ENCODE results near the gene ST3GAL3.

Gene ST3GAL3

GRCh38 chr1:43930949-43931275 lies 223.6 kb downstream of the ST3GAL3 start:
- H3K27ac ChIP-seq (ENCODE audit: extremely low read depth, low read depth, low read length), result no peak overlapping the region
- ChIA-PET POLR2A (interaction anchor here (0.5 to 0.6 kb wide), 3 partner anchors 39 to 672 kb away, joined by 3 to 5 read pairs (median 4); partner anchors contain the start of gene DPH2), CTCF (interaction anchor here (0.6 to 12.4 kb wide), 9 partner anchors 10 to 167 kb away, joined by 3 to 555 read pairs (median 5); no protein-coding TSS in a partner anchor)

GRCh38 chr1:43931711-43932660 lies 224.7 kb downstream of the ST3GAL3 start:
- CTCF ChIA-PET, result interaction anchor here (0.6 to 12.4 kb wide), 8 partner anchors 9 to 422 kb away, joined by 3 to 555 read pairs (median 4); partner anchors contain the start of gene IPO13
- Histone ChIP-seq H3K36me3 (ENCODE audit: control insufficient read depth in 2 of 2, insufficient read depth in 1 of 2, low read length in 2 of 2) (peaks cover 0 to 2% of the 10 kb centered on the region in 2 experiments; a peak in 1 of 3 replicates), H3K4me3 (ENCODE audit: low read depth, low read length) (no peak overlapping the region), H3K4me1 (ENCODE audit: control insufficient read depth, insufficient read depth, low read length) (peaks cover 3% of the 10 kb centered on the region; the same call in 1 of the 2 replicates), H3K27ac (ENCODE audit: extremely low read depth, low read depth, low read length) (no peak overlapping the region), H3K9me3 (ENCODE audit: control insufficient read depth, insufficient read depth, low read depth, low read length) (no peaks in the 10 kb centered on the region)
- POLR2A ChIA-PET, result interaction anchor here (1.2 kb wide), 1 partner anchor 15 kb away, joined by 3 read pairs; the partner anchor contains the start of gene IPO13
- TF ChIP-seq ZSCAN5A (tag by site-specific recombination; IDR thresholded peaks at IDR 0.05) (no peak), ZNF2 (tag by site-specific recombination; IDR thresholded peaks at IDR 0.05) (no peak), ZFHX2 (tag by site-specific recombination; conservative IDR thresholded peaks at IDR 0.05) (peak; percentile 11; the same call in 1 of the 2 replicates), ZIC2 (tag by site-specific recombination; IDR thresholded peaks at IDR 0.05) (peak; percentile 40), ZNF449 (tag by site-specific recombination; IDR thresholded peaks at IDR 0.05) (no peak)

More at GRCh38 chr1:43930949-43931275, 223.6 kb downstream of the ST3GAL3 start:
- no peaks in the 10 kb centered on the region for H3K9me3 ChIP-seq (ENCODE audit: control insufficient read depth, insufficient read depth, low read depth, low read length)
- peaks cover 3% of the 10 kb centered on the region; the same call in 1 of the 2 replicates for H3K4me1 ChIP-seq (ENCODE audit: control insufficient read depth, insufficient read depth, low read length)
- H3K36me3 ChIP-seq (ENCODE audit: control insufficient read depth in 2 of 2, insufficient read depth in 1 of 2, low read length in 2 of 2), result no peaks in the 10 kb centered on the region
- no peak overlapping the region for H3K4me3 ChIP-seq (ENCODE audit: low read depth, low read length)
- TF ChIP-seq ZNF341 (tag by site-specific recombination; IDR thresholded peaks at IDR 0.05; ENCODE audit: low read depth), result peak; percentile 52; the same call in 1 of the 2 replicates
- no peak for TF ChIP-seq ZNF837 (tag by site-specific recombination; IDR thresholded peaks at IDR 0.05)

GRCh38 chr1:43932786-43933385 lies 225.6 kb downstream of the ST3GAL3 start:
- H3K9me3 ChIP-seq (ENCODE audit: control insufficient read depth, insufficient read depth, low read depth, low read length), result no peaks in the 10 kb centered on the region
- H3K27ac ChIP-seq (ENCODE audit: extremely low read depth, low read depth, low read length), result no peak overlapping the region; the same call in 1 of the 2 replicates
- peaks cover 3% of the 10 kb centered on the region; the same call in 1 of the 2 replicates for H3K4me1 ChIP-seq (ENCODE audit: control insufficient read depth, insufficient read depth, low read length)
- peaks cover 0 to 9% of the 10 kb centered on the region in 2 experiments; a peak in 1 of 3 replicates for H3K36me3 ChIP-seq (ENCODE audit: control insufficient read depth in 2 of 2, insufficient read depth in 1 of 2, low read length in 2 of 2)
- POLR2A ChIA-PET, result interaction anchor here (0.9 to 1.2 kb wide), 2 partner anchors 14 to 170 kb away, joined by 3 read pairs; partner anchors contain the start of gene IPO13
- peak overlapping the region; percentile 35 for H3K4me3 ChIP-seq (ENCODE audit: low read depth, low read length)
- CTCF ChIA-PET, result interaction anchor here (0.6 to 12.4 kb wide), 10 partner anchors 8 to 226 kb away, joined by 3 to 555 read pairs (median 4); partner anchors contain the start of gene IPO13
- TF ChIP-seq ZNF600 (tag by site-specific recombination; IDR thresholded peaks at IDR 0.05) (peak; percentile 13), KLF17 (tag by site-specific recombination; IDR thresholded peaks at IDR 0.05) (peak; percentile 54), ZIC2 (tag by site-specific recombination; IDR thresholded peaks at IDR 0.05) (peak; percentile 66), ZNF24 (tag by site-specific recombination; IDR thresholded peaks at IDR 0.05) (no peak), ZBTB48 (tag by site-specific recombination; IDR thresholded peaks at IDR 0.05) (0 out of 2 replicates have a peak, but pooled peaks have one; percentile 43), ZNF626 (tag by site-specific recombination; IDR thresholded peaks at IDR 0.05) (no peak), ZNF202 (tag by site-specific recombination; IDR thresholded peaks at IDR 0.05; ENCODE audit: borderline replicate concordance) (no peak), ZNF335 (tag by site-specific recombination; conservative IDR thresholded peaks at IDR 0.05) (peak; percentile 93), ZBTB17 (tag by site-specific recombination; IDR thresholded peaks at IDR 0.05) (peak; percentile 52; the same call in 1 of the 2 replicates), HIC1 (tag by site-specific recombination; IDR thresholded peaks at IDR 0.05) (peak; percentile 75)
